HEK293 (cell line): ENCODE data around the gene MLLT3.

Source experiments
- CTCF ChIA-PET: fragments of 350-600 bp; formaldehyde crosslinking; extraction: SDS; loops from one replicate; lab custom pipeline; 2021; ENCODE audit warnings: antibody characterized with exemption; lab: Yijun Ruan, JAX
- POLR2A ChIA-PET: fragments of 300-600 bp; formaldehyde crosslinking; extraction: SDS; loops from one replicate; lab custom pipeline; 2020; ENCODE audit warnings: antibody characterized with exemption, inconsistent platforms; lab: Yijun Ruan, JAX
- H3K27ac ChIP-seq: fragments of 200-500 bp; sonication (Bioruptor generic); 2 replicates; pipeline ENCODE4 v1.5.1; 2014; ENCODE audit warnings: low read depth, low read length, control low read depth, inconsistent platforms; ENCODE audit errors: extremely low read depth
- H3K36me3 ChIP-seq, 2 experiments: fragments of 200-500 bp in 1 of 2; sonication (Bioruptor generic) in 1 of 2; 1 replicate in 1 of 2; 2 replicates in 1 of 2; pipeline ENCODE4 v1.5.1; 2014 to 2017; ENCODE audit warnings: inconsistent platforms in 2 of 2, low read length in 2 of 2; ENCODE audit not compliant: control insufficient read depth in 2 of 2, insufficient read depth in 1 of 2
- H3K4me1 ChIP-seq: fragments of 200-500 bp; sonication (Bioruptor generic); 2 replicates; pipeline ENCODE4 v1.5.1; 2014; ENCODE audit warnings: mild to moderate bottlenecking, low read length, inconsistent platforms; ENCODE audit not compliant: control insufficient read depth, insufficient read depth
- H3K4me3 ChIP-seq: 2 replicates; pipeline ENCODE4 v1.5.1; 2011; ENCODE audit warnings: low read depth, mild to moderate bottlenecking, control low read depth, low read length, moderate library complexity
- H3K9me3 ChIP-seq: fragments of 200-500 bp; sonication (Bioruptor generic); 2 replicates; pipeline ENCODE4 v1.5.1; 2014; ENCODE audit warnings: low read depth, low read length, inconsistent platforms; ENCODE audit not compliant: control insufficient read depth, insufficient read depth
- AEBP2 ChIP-seq: fragments of 450-650 bp; formaldehyde crosslinking; IDR thresholded peaks from 2 replicates; pipeline ENCODE4 v1.5.1; 2016; ENCODE audit warnings: missing biosample characterization, missing genetic modification characterization, borderline replicate concordance
- PRDM1 ChIP-seq: fragments of 450-650 bp; formaldehyde crosslinking; IDR thresholded peaks from 2 replicates; pipeline ENCODE4; 2016; ENCODE audit warnings: missing biosample characterization, missing genetic modification characterization
- PRDM2 ChIP-seq: fragments of 450-650 bp; formaldehyde crosslinking; IDR thresholded peaks from 2 replicates; pipeline ENCODE4 v1.5.1; 2016; ENCODE audit warnings: missing biosample characterization, missing genetic modification characterization, borderline replicate concordance
- SCRT1 ChIP-seq: fragments of 450-650 bp; formaldehyde crosslinking; IDR thresholded peaks from 2 replicates; pipeline ENCODE4 v1.5.1; 2016; ENCODE audit warnings: missing biosample characterization, missing genetic modification characterization, borderline replicate concordance
- ZBTB26 ChIP-seq: fragments of 450-650 bp; formaldehyde crosslinking; optimal IDR thresholded peaks from 2 replicates; pipeline ENCODE3; 2016; ENCODE audit warnings: missing biosample characterization, mild to moderate bottlenecking, missing genetic modification characterization
- ZBTB8A ChIP-seq: fragments of 450-650 bp; formaldehyde crosslinking; IDR thresholded peaks from 2 replicates; pipeline ENCODE4 v1.5.1; 2016; ENCODE audit warnings: missing biosample characterization, missing genetic modification characterization
- ZNF211 ChIP-seq: fragments of 450-650 bp; formaldehyde crosslinking; IDR thresholded peaks from 2 replicates; pipeline ENCODE4 v1.5.1; 2016; ENCODE audit warnings: low read depth, missing biosample characterization, missing genetic modification characterization
- ZNF221 ChIP-seq: fragments of 450-650 bp; formaldehyde crosslinking; IDR thresholded peaks from 2 replicates; pipeline ENCODE4 v1.5.1; 2017; ENCODE audit warnings: missing biosample characterization, missing genetic modification characterization, borderline replicate concordance
- ZNF449 ChIP-seq: fragments of 450-650 bp; formaldehyde crosslinking; IDR thresholded peaks from 2 replicates; pipeline ENCODE4 v1.5.1; 2017; ENCODE audit warnings: missing biosample characterization, mild to moderate bottlenecking, missing genetic modification characterization, moderate library complexity
- ZNF521 ChIP-seq: fragments of 450-650 bp; formaldehyde crosslinking; IDR thresholded peaks from 2 replicates; pipeline ENCODE4 v1.5.1; 2017; ENCODE audit warnings: missing biosample characterization, mild to moderate bottlenecking, missing genetic modification characterization
- ZNF529 ChIP-seq: fragments of 450-650 bp; formaldehyde crosslinking; IDR thresholded peaks from 2 replicates; pipeline ENCODE4 v1.5.1; 2017; ENCODE audit warnings: missing genetic modification characterization, missing biosample characterization; ENCODE audit not compliant: insufficient replicate concordance
- ZNF621 ChIP-seq: fragments of 450-650 bp; formaldehyde crosslinking; IDR thresholded peaks from 2 replicates; pipeline ENCODE4 v1.5.1; 2017; ENCODE audit warnings: missing biosample characterization, missing genetic modification characterization
- ZNF692 ChIP-seq: fragments of 450-650 bp; formaldehyde crosslinking; IDR thresholded peaks from 2 replicates; pipeline ENCODE4 v1.5.1; 2016; ENCODE audit warnings: missing biosample characterization, missing genetic modification characterization
- ZNF76 ChIP-seq: fragments of 450-650 bp; formaldehyde crosslinking; IDR thresholded peaks from 2 replicates; pipeline ENCODE4; 2016; ENCODE audit warnings: low read depth, missing biosample characterization, missing genetic modification characterization, borderline replicate concordance
- TF ChIP-seq, protein P1 (sequence below): fragments of 450-650 bp; formaldehyde crosslinking; IDR thresholded peaks from 2 replicates; pipeline ENCODE4 v1.5.1; 2016; ENCODE audit warnings: missing biosample characterization, missing genetic modification characterization

Gene MLLT3

GRCh38 chr9:20361656-20362570 lies 260.4 kb downstream of the MLLT3 start:
- POLR2A ChIA-PET, result no interaction called here
- Histone ChIP-seq H3K9me3 (no peaks in the 10 kb centered on the region), H3K27ac (no peak overlapping the region), H3K4me1 (peaks cover 8% of the 10 kb centered on the region; the same call in 1 of the 2 replicates), H3K36me3 (peaks cover 0 to 19% of the 10 kb centered on the region in 2 experiments; a peak in 1 of 3 replicates), H3K4me3 (no peak overlapping the region)
- TF ChIP-seq SCRT1 (tag by site-specific recombination), result no peak
- TF ChIP-seq PRDM1 (tag by site-specific recombination), result no peak
- no peak for TF ChIP-seq ZNF529
- no peak for TF ChIP-seq PRDM2 (tag by site-specific recombination)
- no peak for TF ChIP-seq ZNF692 (tag by site-specific recombination)
- TF ChIP-seq, protein P1, sequence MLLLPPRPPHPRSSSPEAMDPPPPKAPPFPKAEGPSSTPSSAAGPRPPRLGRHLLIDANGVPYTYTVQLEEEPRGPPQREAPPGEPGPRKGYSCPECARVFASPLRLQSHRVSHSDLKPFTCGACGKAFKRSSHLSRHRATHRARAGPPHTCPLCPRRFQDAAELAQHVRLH (tag by site-specific recombination), result no peak
- TF ChIP-seq ZBTB8A (tag by site-specific recombination), result no peak
- TF ChIP-seq ZNF221 (tag by site-specific recombination), result no peak
- CTCF ChIA-PET, result interaction anchor here (1.1 kb wide), 1 partner anchor 13 kb away, joined by 3 read pairs; no protein-coding TSS in a partner anchor

DNA sequence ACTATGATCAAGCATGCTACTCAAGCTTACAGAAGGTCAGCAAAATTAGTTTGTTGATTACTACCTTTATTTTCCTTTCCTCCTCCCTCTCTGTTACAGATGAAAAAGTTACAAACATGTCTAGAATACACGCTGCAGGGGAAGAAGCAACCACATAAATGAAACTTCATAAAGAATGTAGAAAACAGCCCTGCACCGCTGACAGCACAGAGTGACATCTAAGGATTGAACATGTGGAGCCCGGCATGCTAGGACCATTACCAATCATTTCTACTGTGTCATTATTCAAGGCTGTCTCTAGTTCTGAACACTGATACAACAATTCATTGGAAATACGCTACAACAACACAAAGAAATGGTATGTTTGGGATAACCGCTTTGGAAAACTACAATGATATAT lies 261.1 kb downstream of the MLLT3 start:
- TF ChIP-seq ZNF449 (tag by site-specific recombination), result no peak
- no peak for TF ChIP-seq ZBTB26 (tag by site-specific recombination)
- TF ChIP-seq ZNF529, result no peak
- TF ChIP-seq ZNF76 (tag by site-specific recombination), result no peak
- TF ChIP-seq AEBP2 (tag by site-specific recombination), result no peak
- no peak for TF ChIP-seq ZNF211 (tag by site-specific recombination)
- no peak for TF ChIP-seq ZNF521
- TF ChIP-seq ZNF621 (tag by site-specific recombination), result no peak
- TF ChIP-seq, all 188 proteins: peak for 0
- Histone ChIP-seq H3K9me3 (no peaks in the 10 kb centered on the region), H3K4me3 (no peak overlapping the region), H3K36me3 (peaks cover 0 to 19% of the 10 kb centered on the region in 2 experiments; a peak in 1 of 3 replicates), H3K4me1 (peaks cover 9% of the 10 kb centered on the region; the same call in 1 of the 2 replicates), H3K27ac (no peak overlapping the region)
- POLR2A ChIA-PET, result no interaction called here
- CTCF ChIA-PET, result interaction anchor here (0.5 to 1.1 kb wide), 2 partner anchors 12 to 436 kb away, joined by 3 read pairs; no protein-coding TSS in a partner anchor
